WI38 (cell line): ENCODE measurements around the gene SYNCRIP.

ENCODE experiments used
- H3K4me3 ChIP-seq: 2 replicates; pipeline ENCODE4 v1.5.1; 2011; ENCODE audit warnings: low read depth, mild to moderate bottlenecking, control low read depth, low read length
- CTCF ChIP-seq: IDR thresholded peaks from 2 replicates; pipeline ENCODE4 v1.5.1; 2012; ENCODE audit warnings: low read depth, mild to moderate bottlenecking, control low read depth, low read length

Gene SYNCRIP

GRCh38 chr6:85620308-85620707 is 22.4 kb downstream of the SYNCRIP start:
- no peak for TF ChIP-seq CTCF
- H3K4me3 ChIP-seq, result no peak overlapping the region

- no peak for TF ChIP-seq CTCF
- no peak overlapping the region for H3K4me3 ChIP-seq
Measured at GRCh38 chr6:85614780-85615179, 27.9 kb downstream of the SYNCRIP start.

GRCh38 chr6:85612690-85613474 is 29.8 kb downstream of the SYNCRIP start:
- H3K4me3 ChIP-seq, result no peak overlapping the region
- TF ChIP-seq CTCF, result no peak

- no peak for TF ChIP-seq CTCF
- no peak overlapping the region for H3K4me3 ChIP-seq
Measured at GRCh38 chr6:85610182-85610895, 32.3 kb downstream of the SYNCRIP start.

GRCh38 chr6:85602100-85602499 is 40.6 kb downstream of the SYNCRIP start:
- no peak for TF ChIP-seq CTCF

GRCh38 chr6:85600713-85601313 is 41.9 kb downstream of the SYNCRIP start:
- H3K4me3 ChIP-seq, result no peak overlapping the region

More at GRCh38 chr6:85602100-85602499, 40.6 kb downstream of the SYNCRIP start:
- no peak overlapping the region for H3K4me3 ChIP-seq

More at GRCh38 chr6:85600713-85601313, 41.9 kb downstream of the SYNCRIP start:
- no peak for TF ChIP-seq CTCF
